H1 (cell line): ENCODE data around the gene B4GAT1. TPM values are rescaled to one million over a fixed set of nuclear protein-coding genes. Genes with fewer than 3 reads are reported as not detected.

Experiments
- CTCF ChIA-PET: fragments of 300-600 bp; sonication (Branson Sonifier 250); formaldehyde crosslinking; loops from one replicate; lab custom pipeline; 2021; ENCODE audit not compliant: partially characterized antibody; lab: Charles Lee
- POLR2A ChIA-PET: fragments of 300-600 bp; sonication (Branson Sonifier 250); formaldehyde crosslinking; loops from one replicate; lab custom pipeline; 2021; ENCODE audit warnings: inconsistent platforms; ENCODE audit not compliant: partially characterized antibody; lab: Charles Lee
- DNase-seq, 2 experiments: peaks; one replicate each; pipeline versions ENCODE4 v3.0.0 to v3.0.0-alpha.2; 2010 to 2022; ENCODE audit warnings: low spot score in 2 of 2, low read depth in 1 of 2, mixed read lengths in 1 of 2
- FAIRE-seq: peaks from 2 replicates; lab custom pipeline; 2011; peaks lifted over from hg19 to GRCh38; lab: Jason Lieb, UNC
- H2AFZ ChIP-seq: 2 replicates; pipeline ENCODE4 v1.8.1; 2012; ENCODE audit warnings: low read length, inconsistent platforms
- H2AK5ac ChIP-seq: 2 replicates; pipeline ENCODE4 v1.6.1; 2013; ENCODE audit warnings: low read depth, low read length
- H2BK120ac ChIP-seq: replicated peaks from 2 replicates; pipeline ENCODE3; 2013; ENCODE audit warnings: low read depth, low read length, inconsistent platforms
- H2BK12ac ChIP-seq: 2 replicates; pipeline ENCODE4 v1.6.1; 2013; ENCODE audit warnings: low read depth, low read length
- H2BK15ac ChIP-seq: 2 replicates; pipeline ENCODE4 v1.6.1; 2013; ENCODE audit warnings: low read length
- H2BK20ac ChIP-seq: 2 replicates; pipeline ENCODE4 v1.6.1; 2013; ENCODE audit warnings: low read length
- H2BK5ac ChIP-seq: 2 replicates; pipeline ENCODE4 v1.6.1; 2013; ENCODE audit warnings: low read depth, low read length
- H3K14ac ChIP-seq: 2 replicates; pipeline ENCODE4 v1.6.1; 2013; ENCODE audit warnings: inconsistent platforms; ENCODE audit not compliant: insufficient read length
- H3K18ac ChIP-seq: 2 replicates; pipeline ENCODE4 v1.6.1; 2013; ENCODE audit warnings: low read length; ENCODE audit errors: extremely low read depth
- H3K23ac ChIP-seq: 2 replicates; pipeline ENCODE4 v1.6.1; 2013; ENCODE audit warnings: inconsistent platforms; ENCODE audit not compliant: insufficient read length
- H3K23me2 ChIP-seq: 2 replicates; pipeline ENCODE4 v1.6.1; 2013; ENCODE audit warnings: low read depth, low read length
- H3K27ac ChIP-seq: 2 replicates; pipeline ENCODE4 v1.6.1; 2011; ENCODE audit warnings: low read depth, low read length, inconsistent platforms
- H3K27me3 ChIP-seq, 4 experiments: replicated peaks in 1 of 4; 1 replicate in 1 of 4; 2 replicates in 3 of 4; pipeline versions ENCODE4 v1.6.1 to v1.8.1; 2011 to 2013; ENCODE audit warnings: low read length in 3 of 4, mild to moderate bottlenecking in 3 of 4, inconsistent platforms in 2 of 4, mixed read lengths in 2 of 4, moderate library complexity in 1 of 4; ENCODE audit not compliant: control insufficient read depth in 3 of 4, insufficient read depth in 3 of 4; ENCODE audit errors: extremely low read depth in 1 of 4
- H3K36me3 ChIP-seq, 4 experiments: 2 replicates each; pipeline versions ENCODE4 v1.6.1 to v1.8.1; 2011 to 2013; ENCODE audit warnings: mild to moderate bottlenecking in 4 of 4, low read length in 3 of 4, moderate library complexity in 2 of 4, control low read depth in 1 of 4, inconsistent platforms in 1 of 4; ENCODE audit not compliant: insufficient read depth in 4 of 4, control insufficient read depth in 2 of 4
- H3K4ac ChIP-seq: replicated peaks from 2 replicates; pipeline ENCODE3; 2013; ENCODE audit warnings: low read length, low read depth, mixed read lengths, inconsistent platforms; ENCODE audit not compliant: insufficient read length
- H3K4me1 ChIP-seq, 4 experiments: replicated peaks in 1 of 4; 1 replicate in 1 of 4; 2 replicates in 3 of 4; pipeline versions ENCODE4 v1.6.1 to v1.8.1; 2011 to 2013; ENCODE audit warnings: low read length in 3 of 4, inconsistent platforms in 2 of 4, mixed read lengths in 1 of 4; ENCODE audit not compliant: insufficient read depth in 4 of 4, control insufficient read depth in 3 of 4
- H3K4me2 ChIP-seq, 2 experiments: 2 replicates each; pipeline versions ENCODE4 v1.6.1 to v1.8.1; 2011 to 2013; ENCODE audit warnings: low read depth in 2 of 2, low read length in 2 of 2, control low read depth in 1 of 2, inconsistent platforms in 1 of 2, mild to moderate bottlenecking in 1 of 2; ENCODE audit not compliant: insufficient read depth in 1 of 2
- H3K4me3 ChIP-seq, 4 experiments: fragments of 200-600, 300-600 bp in 1 of 4; sonication (generic), shearing (Covaris generic), sonication (Bioruptor Twin) in 1 of 4; 2 replicates each; pipeline versions ENCODE4 v1.5.1 to v1.8.1; 2011 to 2016; ENCODE audit warnings: low read length in 4 of 4, low read depth in 3 of 4, control low read depth in 2 of 4, inconsistent platforms in 2 of 4, mild to moderate bottlenecking in 2 of 4, mixed read lengths in 1 of 4, moderate library complexity in 1 of 4; ENCODE audit not compliant: insufficient read depth in 2 of 4; ENCODE audit errors: extremely low read depth in 1 of 4
- H3K56ac ChIP-seq: replicated peaks from 2 replicates; pipeline ENCODE3; 2013; ENCODE audit warnings: low read depth, mild to moderate bottlenecking, mixed read lengths, low read length, inconsistent platforms; ENCODE audit not compliant: insufficient read length
- H3K79me1 ChIP-seq: 2 replicates; pipeline ENCODE4 v1.6.1; 2013; ENCODE audit warnings: low read depth, low read length, control low read depth
- H3K79me2 ChIP-seq, 2 experiments: 2 replicates each; pipeline versions ENCODE4 v1.6.1 to v1.8.1; 2012 to 2013; ENCODE audit warnings: low read length in 2 of 2, mild to moderate bottlenecking in 2 of 2, inconsistent platforms in 1 of 2; ENCODE audit not compliant: insufficient read depth in 2 of 2, control insufficient read depth in 1 of 2
- H3K9ac ChIP-seq, 4 experiments: replicated peaks in 1 of 4; 1 replicate in 1 of 4; 2 replicates in 3 of 4; pipeline versions ENCODE4 v1.6.1 to v1.8.1; 2011 to 2013; ENCODE audit warnings: low read depth in 3 of 4, low read length in 3 of 4, control low read depth in 2 of 4, mild to moderate bottlenecking in 2 of 4, moderate library complexity in 2 of 4, inconsistent platforms in 1 of 4; ENCODE audit errors: extremely low read depth in 1 of 4
- H3K9me3 ChIP-seq, 2 experiments: 2 replicates each; pipeline versions ENCODE4 v1.6.1 to v1.8.1; 2012 to 2013; ENCODE audit warnings: mild to moderate bottlenecking in 2 of 2, moderate library complexity in 2 of 2, control low read depth in 1 of 2, inconsistent platforms in 1 of 2, low read depth in 1 of 2, low read length in 1 of 2, mixed read lengths in 1 of 2; ENCODE audit not compliant: insufficient read depth in 2 of 2
- H4K20me1 ChIP-seq, 2 experiments: replicated peaks in 1 of 2; 2 replicates each; pipeline versions ENCODE3 to v1.8.1; 2011 to 2013; ENCODE audit warnings: inconsistent platforms in 2 of 2, low read length in 2 of 2, mild to moderate bottlenecking in 1 of 2; ENCODE audit not compliant: insufficient read depth in 2 of 2, control insufficient read depth in 1 of 2
- H4K5ac ChIP-seq: 2 replicates; pipeline ENCODE4 v1.6.1; 2013; ENCODE audit warnings: low read length, low read depth, mixed read lengths, inconsistent platforms; ENCODE audit not compliant: insufficient read length
- H4K8ac ChIP-seq: 2 replicates; pipeline ENCODE4 v1.8.0; 2013; ENCODE audit warnings: mild to moderate bottlenecking, moderate library complexity, low read length, inconsistent platforms; ENCODE audit not compliant: insufficient read depth; ENCODE audit errors: extremely low read depth
- H4K91ac ChIP-seq: replicated peaks from 2 replicates; pipeline ENCODE3; 2013; ENCODE audit warnings: low read length, mixed read lengths, inconsistent platforms; ENCODE audit not compliant: insufficient read length
- BCL11A ChIP-seq, 2 experiments: IDR thresholded peaks; one replicate each; pipeline ENCODE4 v1.6.1; 2011; ENCODE audit warnings: low read depth in 2 of 2, low read length in 2 of 2, mild to moderate bottlenecking in 2 of 2
- CEBPB ChIP-seq: IDR thresholded peaks from 2 replicates; pipeline ENCODE4 v1.6.1; 2012; ENCODE audit warnings: low read depth, low read length
- NANOG ChIP-seq: IDR thresholded peaks from 2 replicates; pipeline ENCODE4 v1.6.1; 2011; ENCODE audit warnings: low read length, low read depth, mild to moderate bottlenecking, inconsistent platforms; ENCODE audit not compliant: insufficient read depth, poor library complexity, severe bottlenecking
- PHF8 ChIP-seq: fragments of 200-600 bp; sonication (generic); conservative IDR thresholded peaks from 2 replicates; pipeline ENCODE4 v1.7.1; 2012; ENCODE audit warnings: low read depth, mild to moderate bottlenecking, inconsistent platforms, low read length, moderate library complexity
- RAD21 ChIP-seq, 2 experiments: IDR thresholded peaks in 1 of 2; conservative IDR thresholded peaks in 1 of 2; 2 replicates each; pipeline ENCODE4 v1.6.1; 2011; ENCODE audit warnings: low read depth in 2 of 2, low read length in 2 of 2, improper control_type of control experiment in 1 of 2, inconsistent platforms in 1 of 2, mild to moderate bottlenecking in 1 of 2, moderate library complexity in 1 of 2
- SP2 ChIP-seq: IDR thresholded peaks from 2 replicates; pipeline ENCODE4 v1.6.1; 2012; ENCODE audit warnings: mild to moderate bottlenecking, low read length, inconsistent platforms
- WGBS, 2 experiments: shearing (Covaris generic) in 1 of 2; methylation state at CpG; one replicate each; pipeline versions ENCODE4 v1.1.6 to v1.1.7; 2013 to 2015; ENCODE audit warnings: low lambda C conversion rate in 2 of 2, mixed read lengths in 2 of 2, inconsistent platforms in 1 of 2, low coverage in 1 of 2, missing lambda C conversion rate in 1 of 2; ENCODE audit not compliant: insufficient replicate concordance in 2 of 2, insufficient coverage in 1 of 2, insufficient read length in 1 of 2; ENCODE audit errors: extremely low coverage in 1 of 2, missing lambda C conversion rate in 1 of 2; 5-methylcytosine and 5-hydroxymethylcytosine counted together
- polyA plus RNA-seq, 7 experiments: library from polyadenylated mRNA; depleted of rRNA in 3 of 7; stranded (reverse) in 5 of 7; unstranded in 2 of 7; fragments of >200 nt in 5 of 7; fragments of 200-250 nt in 2 of 7; gene quantifications; 1 replicate in 5 of 7; 2 replicates in 1 of 7; 4 replicates in 1 of 7; pipeline versions ENCODE4 v1.2.1 to v1.2.3, GENCODE V29; 2011 to 2013; ENCODE audit warnings: missing spikeins in 2 of 7, mixed read lengths in 2 of 7
- total RNA-seq: library from RNA; stranded (reverse); fragmentation: NEBNext Ultra II Directional; extraction: Animal tissue kit (Norgen Biotek cat#: 25700); gene quantifications from 2 replicates; pipeline ENCODE4 v1.2.1, GENCODE V29; 2021
- TF ChIP-seq, protein P1 (sequence below), 3 experiments: IDR thresholded peaks; 1 replicate in 2 of 3; 2 replicates in 1 of 3; pipeline versions ENCODE4 v1.5.1 to v1.6.1; 2011; ENCODE audit warnings: low read length in 3 of 3, mild to moderate bottlenecking in 3 of 3, inconsistent platforms in 2 of 3, low read depth in 1 of 3, moderate library complexity in 1 of 3; ENCODE audit not compliant: insufficient read depth in 1 of 3; ENCODE audit errors: control extremely low read depth in 1 of 3

B4GAT1 gene
- total and polyA plus RNA-seq, 2 of the 8 experiments (the other 6 are each of a cell fraction or from before 2014, with no cell fraction given) = 22.2 to 27.8 TPM

DNA sequence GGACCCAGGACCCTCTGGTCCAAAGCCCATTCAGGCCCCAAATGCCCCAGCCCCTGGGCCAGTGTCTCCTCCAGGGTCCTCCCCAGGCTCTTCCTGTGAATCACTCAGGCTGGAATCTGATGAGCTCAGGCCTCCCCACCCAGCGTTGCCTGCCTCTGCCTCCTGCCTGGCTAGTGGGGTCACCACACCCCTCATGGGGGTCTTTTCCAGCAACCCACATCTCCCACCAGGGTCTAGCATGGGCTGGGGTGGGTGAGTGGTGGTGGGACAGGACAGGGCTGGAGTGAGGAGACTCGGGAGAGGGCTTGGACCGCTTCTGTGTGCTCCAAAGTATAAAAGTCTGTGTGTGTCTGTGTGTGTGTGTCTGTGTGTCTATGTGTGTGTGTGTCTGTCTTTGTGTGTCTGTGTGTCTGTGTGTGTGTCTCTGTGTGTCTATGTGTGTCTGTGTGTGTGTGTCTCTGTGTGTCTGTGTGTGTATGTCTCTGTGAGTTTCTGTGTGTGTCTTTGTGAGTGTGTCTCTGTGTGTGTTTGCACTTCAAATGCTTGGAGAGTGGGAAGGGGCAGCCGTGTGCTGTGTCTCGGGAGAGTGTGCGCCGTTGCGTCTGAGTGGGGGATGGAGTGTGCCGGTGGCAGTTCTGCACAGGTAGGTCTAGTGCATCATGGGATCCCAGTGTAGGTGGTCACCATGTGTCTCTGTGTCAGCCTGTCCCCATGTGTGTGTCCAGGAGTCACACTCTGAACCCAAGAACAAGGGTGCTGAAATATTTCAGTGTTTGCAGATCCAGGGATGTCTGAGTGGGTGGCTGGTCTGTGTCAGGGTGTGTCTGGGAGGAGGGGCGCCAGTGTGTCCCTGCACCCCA lies 20.0 kb downstream of the B4GAT1 start:
- FAIRE-seq (no peak), DNase-seq (peak in 1 of 2 experiments; percentile 50)
- peak overlapping the region; percentile 33 for H2BK120ac ChIP-seq
- peak overlapping the region in 1 of 4 experiments; percentile 6; a peak in 1 of 7 replicates for H3K9ac ChIP-seq
- H3K18ac ChIP-seq = peak overlapping the region; percentile 19; the same call in 1 of the 2 replicates
- H4K91ac ChIP-seq = peak overlapping the region; percentile 82
- no peaks in the 10 kb centered on the region for H4K20me1 ChIP-seq
- no peaks in the 10 kb centered on the region for H3K79me1 ChIP-seq
- peak overlapping the region; percentile 82; the same call in 1 of the 2 replicates for H2BK20ac ChIP-seq
- no peak overlapping the region for H3K27ac ChIP-seq
- H2AFZ ChIP-seq = no peak overlapping the region
- H4K5ac ChIP-seq = no peak overlapping the region
- CTCF ChIA-PET = interaction anchor here (1.0 to 4.0 kb wide), 4 partner anchors 9 to 15 kb away, joined by 3 to 73 read pairs (median 11); partner anchors contain the start of genes CD248 and RIN1
- no peak overlapping the region for H3K56ac ChIP-seq
- H3K9me3 ChIP-seq = no peaks in the 10 kb centered on the region
- POLR2A ChIA-PET = interaction anchor here (0.6 to 1.8 kb wide), 3 partner anchors 10 to 26 kb away, joined by 3 to 10 read pairs (median 10); partner anchors contain the start of gene CD248
- H3K23ac ChIP-seq = no peak overlapping the region
- no peak overlapping the region; the same call in 1 of the 2 replicates for H4K8ac ChIP-seq
- peak overlapping the region; percentile 100 for H2BK15ac ChIP-seq
- H3K4ac ChIP-seq = peak overlapping the region; percentile 69
- no peak overlapping the region for H3K4me3 ChIP-seq
- H3K4me1 ChIP-seq = peaks cover 5 to 13% (median 8%) of the 10 kb centered on the region in 4 experiments; a peak in 6 of 7 replicates
- peak overlapping the region; percentile 69 for H2AK5ac ChIP-seq
- no peak overlapping the region for H3K14ac ChIP-seq
- WGBS, 2 experiments = 92% methylated on average over 10 of the region's 10 CpGs; no CpG with 5 or more reads in 1 of the 2 experiments
- H3K36me3 ChIP-seq = no peaks in the 10 kb centered on the region
- peak overlapping the region; percentile 99 for H2BK12ac ChIP-seq
- H3K79me2 ChIP-seq = no peaks in the 10 kb centered on the region
- H3K23me2 ChIP-seq = peaks cover 2% of the 10 kb centered on the region; the same call in 1 of the 2 replicates
- H3K27me3 ChIP-seq = peaks cover 0 to 7% (median 5%) of the 10 kb centered on the region in 4 experiments; a peak in 2 of 7 replicates
- no peak overlapping the region for H3K4me2 ChIP-seq
- H2BK5ac ChIP-seq = peak overlapping the region; percentile 75; the same call in 1 of the 2 replicates
- TF ChIP-seq RAD21 (IDR thresholded peaks at IDR 0.05 in 1 of 2, conservative IDR thresholded peaks at IDR 0.05 in 1 of 2; ENCODE audit: low read depth in 2 of 2, low read length in 2 of 2) (no peak), BCL11A (IDR thresholded peaks at IDR 0.05; ENCODE audit: low read depth in 2 of 2, low read length in 2 of 2) (no peak), SP2 (no peak), NANOG (no peak), PHF8 (no peak), CEBPB (no peak)
- TF ChIP-seq, protein P1, sequence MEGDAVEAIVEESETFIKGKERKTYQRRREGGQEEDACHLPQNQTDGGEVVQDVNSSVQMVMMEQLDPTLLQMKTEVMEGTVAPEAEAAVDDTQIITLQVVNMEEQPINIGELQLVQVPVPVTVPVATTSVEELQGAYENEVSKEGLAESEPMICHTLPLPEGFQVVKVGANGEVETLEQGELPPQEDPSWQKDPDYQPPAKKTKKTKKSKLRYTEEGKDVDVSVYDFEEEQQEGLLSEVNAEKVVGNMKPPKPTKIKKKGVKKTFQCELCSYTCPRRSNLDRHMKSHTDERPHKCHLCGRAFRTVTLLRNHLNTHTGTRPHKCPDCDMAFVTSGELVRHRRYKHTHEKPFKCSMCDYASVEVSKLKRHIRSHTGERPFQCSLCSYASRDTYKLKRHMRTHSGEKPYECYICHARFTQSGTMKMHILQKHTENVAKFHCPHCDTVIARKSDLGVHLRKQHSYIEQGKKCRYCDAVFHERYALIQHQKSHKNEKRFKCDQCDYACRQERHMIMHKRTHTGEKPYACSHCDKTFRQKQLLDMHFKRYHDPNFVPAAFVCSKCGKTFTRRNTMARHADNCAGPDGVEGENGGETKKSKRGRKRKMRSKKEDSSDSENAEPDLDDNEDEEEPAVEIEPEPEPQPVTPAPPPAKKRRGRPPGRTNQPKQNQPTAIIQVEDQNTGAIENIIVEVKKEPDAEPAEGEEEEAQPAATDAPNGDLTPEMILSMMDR (IDR thresholded peaks at IDR 0.05; ENCODE audit: control extremely low read depth in 1 of 3, insufficient read depth in 1 of 3, low read depth in 1 of 3, low read length in 3 of 3) = no peak
